Heart right ventricle (tissue), 16 donors: ENCODE measurements around the gene ATG101. TPM values are rescaled to one million over a fixed set of nuclear protein-coding genes. Genes with fewer than 3 reads are reported as not detected.

Source experiments
- ATAC-seq, 8 donors: fragments of 200-7000 bp; cut with Tn5 transposase; one replicate each; pipeline ENCODE4 v1.9.1; 2020; ENCODE audit warnings: mild to moderate bottlenecking in 8 of 8, moderate library complexity in 8 of 8, moderate number of reproducible peaks in 1 of 8
- DNase-seq, 2 donors: peaks; one replicate each; pipeline ENCODE4 v3.0.0-alpha.2; 2020
- H3K27ac ChIP-seq, 10 donors: fragments of 200-600 bp; sonication (generic) in 2 of 10; one replicate each; pipeline versions ENCODE4 v1.5.0 to v1.8.0; 2020 to 2022; ENCODE audit warnings: mild to moderate bottlenecking in 3 of 10
- H3K27me3 ChIP-seq, 7 donors: fragments of 200-600 bp; one replicate each; pipeline ENCODE4 v1.8.0; 2021 to 2022; ENCODE audit warnings: mild to moderate bottlenecking in 2 of 7
- H3K36me3 ChIP-seq, 9 donors: fragments of 200-600 bp; sonication (generic) in 1 of 9; one replicate each; pipeline versions ENCODE4 v1.5.0 to v1.8.0; 2020 to 2022; ENCODE audit warnings: mild to moderate bottlenecking in 2 of 9
- H3K4me1 ChIP-seq, 9 donors: fragments of 200-600 bp; sonication (generic) in 1 of 9; one replicate each; pipeline versions ENCODE4 v1.5.0 to v1.8.0; 2020 to 2022; ENCODE audit warnings: mild to moderate bottlenecking in 4 of 9
- H3K4me3 ChIP-seq, 10 donors: fragments of 200-600 bp; sonication (generic) in 2 of 10; one replicate each; pipeline versions ENCODE4 v1.5.0 to v1.8.0; 2020 to 2022; ENCODE audit warnings: mild to moderate bottlenecking in 7 of 10, moderate library complexity in 2 of 10
- H3K9me3 ChIP-seq, 11 donors: fragments of 200-600 bp in 10 of 11; sonication (generic) in 2 of 11; one replicate each; pipeline versions ENCODE4 v1.5.0 to v1.8.0; 2013 to 2022; ENCODE audit warnings: mild to moderate bottlenecking in 2 of 11, control low read depth in 1 of 11, moderate library complexity in 1 of 11
- CTCF ChIP-seq, 9 donors: fragments of 200-600 bp; sonication (generic) in 2 of 9; IDR thresholded peaks; one replicate each; pipeline versions ENCODE4 v1.5.0 to v1.8.0; 2021 to 2022; ENCODE audit warnings: antibody characterized with exemption in 9 of 9, mild to moderate bottlenecking in 5 of 9, moderate library complexity in 1 of 9
- WGBS, 2 donors: extraction: QIAGEN DNeasy Blood & Tissue Kit; methylation state at CpG; one replicate each; pipeline ENCODE4 v1.1.7; 2013; ENCODE audit warnings: inconsistent platforms in 1 of 2; 5-methylcytosine and 5-hydroxymethylcytosine counted together
- intact Hi-C, 10 donors: fragments of 100-400 bp; cut with DNase I; formaldehyde crosslinking; loops; one replicate each; pipeline versions ENCODE4 v1.11.1 to v1.14.2; 2022
- polyA plus RNA-seq, 2 donors: library from polyadenylated mRNA; stranded (reverse); fragments of 200-250 nt; gene quantifications; one replicate each; pipeline ENCODE4 v1.2.3, GENCODE V29; 2013
- total RNA-seq, 10 donors: library from RNA; stranded (reverse); fragmentation: NEBNext Ultra II Directional in 3 of 10; extraction: Animal tissue kit (Norgen Biotek cat#: 25700) in 3 of 10; gene quantifications; one replicate each; pipeline versions ENCODE4 v1.2.1 to v1.2.4, GENCODE V29; 2021 to 2023
- donor health status: Arrhythmogenic right ventricular cardiomyopathy.
- donor health status: ischemic (EF 13 %, LVEDD 7.1; RV severe dilation, severe dysfunction).
- donor health status: healthy with polysubstance abuse.
- donor health status: DM: no; HTN: yes; CAD: no.
- donor health status: DM: no; HTN: no; CAD: no.
- donor health status: ischemic (EF 25% LVEDD 6.9; RV normal size, moderate dysfunction).
- donor health status: ischemic (EF 25% LVEDD 5.7; RV mildly dilated, moderate dysfunction).
- donor health status: healthy.
- donor health status: DM: yes; HTN: yes; CAD: no.
- donor health status: Ischemic cardiomyopathy.
- donor health status: ischemic (EF 35%, LVEDD 5.7; RV mildly dilated, moderate dysfunction).
- donor health status: nonischemic (EF 11% LVEDD 7.7; RV severe dilation, severe dysfunction).
- donor health status: DM: yes; HTN: yes; CAD: no.
- donor health status: PGD.
- donor health status: ischemic (EF 29% LVEDD 5.4; RV normal size, mild dysfunction).
- donor health status: nonischemic (EF 23%, LVEDD 6.1; RV moderate dilation, normal function).

Gene ATG101
- total and polyA plus RNA-seq, 12 donors, result 14.6 to 90.2 (median 22.2) TPM

DNA sequence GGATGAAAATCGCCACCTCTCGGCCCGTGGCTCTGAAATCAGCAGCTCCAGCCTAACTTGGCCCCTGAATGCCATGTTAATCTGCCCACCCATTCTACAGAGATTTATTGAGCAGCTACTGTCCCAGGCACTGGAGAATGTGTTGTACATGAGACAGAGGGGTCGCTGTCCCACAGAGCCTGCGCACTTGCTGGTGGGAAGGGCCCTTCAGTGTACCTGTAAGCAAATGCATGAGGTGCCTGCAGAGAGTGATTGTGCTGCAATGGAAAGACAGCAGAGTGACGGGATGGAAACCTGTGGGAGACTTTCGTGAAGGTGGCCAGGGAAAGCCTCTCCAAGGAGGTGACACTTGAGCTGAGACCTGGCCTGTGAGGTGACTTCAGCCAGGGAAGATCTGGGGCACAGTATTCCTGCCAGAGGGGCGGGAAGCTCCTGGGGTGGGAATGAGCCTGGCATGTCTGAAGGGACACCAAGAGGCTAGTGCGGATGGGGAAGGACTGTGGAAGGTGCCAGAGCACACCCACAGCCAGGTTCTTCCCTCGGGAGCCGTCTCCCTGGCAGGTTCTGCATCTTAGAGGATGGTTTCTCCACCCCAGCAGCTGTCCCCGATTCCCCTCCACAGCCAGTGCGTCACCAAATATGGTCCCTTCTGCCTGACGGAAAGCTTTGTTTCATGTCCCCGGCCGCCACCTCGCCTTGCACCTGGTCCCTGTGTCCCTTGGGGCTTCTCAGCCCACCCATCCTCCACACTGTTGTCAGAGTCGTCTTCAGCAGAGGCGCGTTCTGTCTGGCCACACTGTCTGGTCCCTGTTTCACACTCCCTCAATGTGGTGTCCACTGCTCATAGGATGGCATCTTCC, 18.4 kb downstream of the ATG101 start:
- no peaks in the 10 kb centered on the region for H3K36me3 ChIP-seq
- H3K27ac ChIP-seq, result no peak overlapping the region
- no peak for TF ChIP-seq CTCF (IDR thresholded peaks at IDR 0.05)
- no peak for ATAC-seq
- H3K9me3 ChIP-seq, result no peaks in the 10 kb centered on the region
- H3K4me1 ChIP-seq, result peaks cover 2 to 4% (median 2%) of the 10 kb centered on the region in 9 donors
- DNase-seq, result no peak
- H3K27me3 ChIP-seq, result peaks cover 0 to 44% (median 27%) of the 10 kb centered on the region in 7 donors
- H3K4me3 ChIP-seq, result no peak overlapping the region
- 79 to 85% methylated on average over 20 of the region's 20 CpGs for whole genome bisulfite sequencing, 2 donors
- intact Hi-C loops, result loop anchor here in 1 of 10 donors (5.0 kb wide), 1 partner anchor 86 kb away; no protein-coding TSS in a partner anchor

DNA sequence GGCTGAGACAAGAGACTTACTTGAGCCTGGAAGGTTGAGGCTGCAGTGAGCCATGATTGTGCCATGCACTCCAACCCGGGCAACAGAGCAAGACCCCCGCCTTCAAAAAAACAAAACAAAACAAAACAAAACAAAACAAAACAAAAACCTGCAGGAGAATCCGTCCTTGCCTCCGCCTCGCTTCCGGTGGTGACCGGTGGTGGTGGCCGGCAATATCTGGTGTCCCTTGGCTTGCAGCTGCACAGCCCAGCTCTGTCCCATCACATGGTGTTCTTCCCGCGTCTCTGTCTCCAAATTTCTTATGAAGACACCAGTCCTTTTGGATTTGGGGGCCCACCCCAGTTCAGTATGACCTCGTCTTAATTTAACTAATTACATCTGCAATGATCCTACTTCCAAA, 19.7 kb downstream of the ATG101 start:
- TF ChIP-seq CTCF (IDR thresholded peaks at IDR 0.05), result no peak
- DNase-seq (no peak), ATAC-seq (no peak)
- intact Hi-C loops, result loop anchor here in 1 of 10 donors (5.0 kb wide), 1 partner anchor 87 kb away; no protein-coding TSS in a partner anchor
- no peak overlapping the region for H3K4me3 ChIP-seq
- no peaks in the 10 kb centered on the region for H3K9me3 ChIP-seq
- WGBS, 2 donors, result 79 to 94% methylated on average over 11 of the region's 11 CpGs
- H3K4me1 ChIP-seq, result no peaks in the 10 kb centered on the region
- H3K36me3 ChIP-seq, result no peaks in the 10 kb centered on the region
- H3K27ac ChIP-seq, result no peak overlapping the region
- peaks cover 0 to 44% (median 27%) of the 10 kb centered on the region in 7 donors for H3K27me3 ChIP-seq

DNA sequence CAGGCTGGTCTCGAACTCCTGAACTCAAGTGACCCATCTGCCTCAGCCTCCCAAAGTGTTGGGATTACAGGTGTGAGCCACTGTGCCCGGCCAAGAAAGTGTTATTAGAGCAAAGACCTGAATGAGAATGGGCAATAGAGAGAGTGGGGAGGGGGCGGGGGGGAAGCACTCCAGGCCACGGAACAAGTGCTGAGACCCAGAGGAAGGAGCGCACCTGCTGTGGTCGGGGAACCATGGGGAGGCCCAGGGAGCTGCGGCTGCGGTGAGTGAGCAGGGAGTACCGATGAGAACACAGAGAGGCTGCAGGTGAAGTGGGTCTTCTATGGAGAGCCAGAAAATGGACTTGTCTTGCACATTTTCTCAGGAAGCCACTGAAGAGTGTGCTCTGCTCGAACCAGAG, 20.5 kb downstream of the ATG101 start:
- no peak for ATAC-seq
- no peak for TF ChIP-seq CTCF (IDR thresholded peaks at IDR 0.05)
- no peak overlapping the region for H3K27ac ChIP-seq
- H3K9me3 ChIP-seq, result no peaks in the 10 kb centered on the region
- no peaks in the 10 kb centered on the region for H3K4me1 ChIP-seq
- no peaks in the 10 kb centered on the region for H3K36me3 ChIP-seq
- DNase-seq, result no peak
- intact Hi-C loops, result no loop called here
- peaks cover 0 to 44% (median 27%) of the 10 kb centered on the region in 7 donors for H3K27me3 ChIP-seq
- no peak overlapping the region for H3K4me3 ChIP-seq
- 73 to 78% methylated on average over 10 of the region's 10 CpGs for WGBS, 2 donors

DNA sequence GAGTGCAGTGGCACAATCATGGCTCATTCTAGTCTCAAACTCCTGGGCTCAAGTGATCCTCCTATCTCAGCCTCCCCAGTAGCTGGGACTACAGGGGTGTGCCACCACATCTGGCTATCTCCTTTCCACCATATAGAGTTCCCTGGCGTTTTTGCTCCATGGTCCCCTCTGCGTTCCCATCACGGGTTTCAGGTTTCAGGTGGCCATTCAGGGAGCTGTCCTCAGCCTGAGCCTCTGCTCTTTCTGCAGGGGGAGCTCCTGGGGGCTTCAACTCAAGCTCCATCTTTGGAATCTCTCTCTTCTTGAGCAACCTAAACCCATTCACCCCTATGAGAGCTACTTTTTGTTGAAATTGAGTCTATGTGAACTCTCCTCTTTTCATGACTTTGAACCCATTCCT, 21.3 kb downstream of the ATG101 start:
- no peaks in the 10 kb centered on the region for H3K9me3 ChIP-seq
- 18 to 24% methylated on average over 3 of the region's 3 CpGs for WGBS, 2 donors
- H3K36me3 ChIP-seq, result no peaks in the 10 kb centered on the region
- peaks cover 0 to 41% (median 27%) of the 10 kb centered on the region in 7 donors for H3K27me3 ChIP-seq
- ATAC-seq (no peak), DNase-seq (no peak)
- H3K27ac ChIP-seq, result no peak overlapping the region
- intact Hi-C loops, result no loop called here
- no peak for TF ChIP-seq CTCF (IDR thresholded peaks at IDR 0.05)
- no peaks in the 10 kb centered on the region for H3K4me1 ChIP-seq
- H3K4me3 ChIP-seq, result no peak overlapping the region
